OCI-LY3 (cell line): Measurements from ENCODE around the gene SETSIP.

Source experiments
- CTCF ChIP-seq: fragments of 200-600, 300-600 bp; sonication (generic); IDR thresholded peaks from 2 replicates; pipeline ENCODE4 v1.5.1; 2014; ENCODE audit warnings: antibody characterized with exemption, low read length, low read depth
- EZH2phosphoT487 ChIP-seq: fragments of 200-600 bp; shearing (Covaris generic); IDR thresholded peaks from 2 replicates; pipeline ENCODE4 v1.6.1; 2018; ENCODE audit warnings: antibody characterized with exemption, mixed run types, low read depth

DNA sequence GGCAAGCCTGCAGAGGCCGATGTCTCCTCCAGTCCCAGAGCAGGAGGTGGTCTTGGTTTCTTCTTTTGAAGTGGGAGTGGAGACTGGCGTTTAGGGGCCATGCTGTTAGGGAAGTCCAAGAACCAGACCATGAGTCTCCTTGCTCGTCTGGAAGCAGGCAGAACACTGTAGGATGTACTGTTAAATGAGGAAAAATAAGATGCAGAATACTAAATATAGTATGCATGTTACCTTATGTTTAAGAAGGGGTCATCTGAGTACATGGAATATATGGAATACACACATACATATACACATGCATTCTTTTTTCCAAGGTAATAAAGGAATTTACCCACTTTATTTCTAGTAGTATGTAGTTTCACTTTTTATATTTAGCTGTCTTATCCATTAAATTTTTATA, at the start of gene SETSIP:
- TF ChIP-seq CTCF (no peak), EZH2phosphoT487 (no peak)
